ENCODE measurements around the gene LBH. TPM values are rescaled to one million over a fixed set of nuclear protein-coding genes. Genes with fewer than 3 reads are reported as not detected.

The LBH gene
- total RNA-seq, 1 donor from 2014 or later, result 116 TPM

DNA sequence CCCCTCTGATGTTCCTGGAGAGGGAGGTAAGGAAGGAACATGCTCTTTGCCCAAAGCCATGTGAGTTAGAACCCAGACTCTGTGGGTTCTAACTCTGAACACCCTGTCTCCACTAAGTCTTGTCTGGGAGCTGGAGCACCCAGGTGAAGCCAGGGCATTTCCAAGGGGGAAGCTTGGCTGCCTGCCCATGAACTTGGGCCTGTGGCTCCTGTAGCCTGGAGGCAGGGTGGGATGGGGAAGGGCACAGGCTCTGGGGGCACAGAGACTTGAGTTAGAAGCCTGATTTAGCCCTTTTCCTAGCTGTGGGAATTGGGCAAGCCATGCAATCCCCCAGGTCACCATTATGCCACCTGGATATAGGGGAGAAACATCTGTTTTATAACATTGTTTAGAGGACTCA is 65.2 kb downstream of the LBH start:
- intact Hi-C loops (cut with DNase I), result no loop called here
- H3K4me3 ChIP-seq, result no peak overlapping the region
- no peak for DNase-seq (ENCODE audit: low spot score in 2 of 2)
- TF ChIP-seq, protein P1, sequence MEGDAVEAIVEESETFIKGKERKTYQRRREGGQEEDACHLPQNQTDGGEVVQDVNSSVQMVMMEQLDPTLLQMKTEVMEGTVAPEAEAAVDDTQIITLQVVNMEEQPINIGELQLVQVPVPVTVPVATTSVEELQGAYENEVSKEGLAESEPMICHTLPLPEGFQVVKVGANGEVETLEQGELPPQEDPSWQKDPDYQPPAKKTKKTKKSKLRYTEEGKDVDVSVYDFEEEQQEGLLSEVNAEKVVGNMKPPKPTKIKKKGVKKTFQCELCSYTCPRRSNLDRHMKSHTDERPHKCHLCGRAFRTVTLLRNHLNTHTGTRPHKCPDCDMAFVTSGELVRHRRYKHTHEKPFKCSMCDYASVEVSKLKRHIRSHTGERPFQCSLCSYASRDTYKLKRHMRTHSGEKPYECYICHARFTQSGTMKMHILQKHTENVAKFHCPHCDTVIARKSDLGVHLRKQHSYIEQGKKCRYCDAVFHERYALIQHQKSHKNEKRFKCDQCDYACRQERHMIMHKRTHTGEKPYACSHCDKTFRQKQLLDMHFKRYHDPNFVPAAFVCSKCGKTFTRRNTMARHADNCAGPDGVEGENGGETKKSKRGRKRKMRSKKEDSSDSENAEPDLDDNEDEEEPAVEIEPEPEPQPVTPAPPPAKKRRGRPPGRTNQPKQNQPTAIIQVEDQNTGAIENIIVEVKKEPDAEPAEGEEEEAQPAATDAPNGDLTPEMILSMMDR (IDR thresholded peaks at IDR 0.05), result no peak
- no peaks in the 10 kb centered on the region for H3K36me3 ChIP-seq
- H3K9me3 ChIP-seq, result no peaks in the 10 kb centered on the region
- H3K27ac ChIP-seq, result no peak overlapping the region
- no peaks in the 10 kb centered on the region for H3K27me3 ChIP-seq
- H3K4me1 ChIP-seq, result peaks cover 4 to 13% of the 10 kb centered on the region in 2 donors

DNA sequence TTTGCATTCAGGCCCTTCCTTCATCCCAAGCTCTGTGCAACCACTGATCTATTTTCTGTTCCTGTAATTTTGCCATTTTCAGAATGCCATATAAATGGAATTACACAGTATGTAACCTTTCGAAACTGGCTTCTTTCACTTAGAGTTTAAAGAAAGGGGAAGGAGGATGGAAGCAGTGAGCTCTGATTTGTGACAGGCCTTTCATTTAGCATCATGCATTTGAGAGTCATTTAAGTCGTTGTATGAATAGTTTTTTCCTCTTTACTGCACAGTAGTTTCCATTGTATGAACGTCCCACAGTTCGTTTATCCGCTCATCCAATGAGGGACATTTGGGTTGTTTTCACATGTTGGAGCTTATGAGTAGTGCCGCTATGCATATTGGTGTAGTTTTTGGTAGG is 67.0 kb downstream of the LBH start:
- no peak overlapping the region for H3K27ac ChIP-seq
- no peaks in the 10 kb centered on the region for H3K27me3 ChIP-seq
- H3K4me3 ChIP-seq, result no peak overlapping the region
- no peaks in the 10 kb centered on the region for H3K9me3 ChIP-seq
- DNase-seq (ENCODE audit: low spot score in 2 of 2), result no peak
- TF ChIP-seq, protein P1 (IDR thresholded peaks at IDR 0.05), result no peak
- H3K36me3 ChIP-seq, result no peaks in the 10 kb centered on the region
- intact Hi-C loops (cut with DNase I), result no loop called here
- H3K4me1 ChIP-seq, result peaks cover 4 to 13% of the 10 kb centered on the region in 2 donors

DNA sequence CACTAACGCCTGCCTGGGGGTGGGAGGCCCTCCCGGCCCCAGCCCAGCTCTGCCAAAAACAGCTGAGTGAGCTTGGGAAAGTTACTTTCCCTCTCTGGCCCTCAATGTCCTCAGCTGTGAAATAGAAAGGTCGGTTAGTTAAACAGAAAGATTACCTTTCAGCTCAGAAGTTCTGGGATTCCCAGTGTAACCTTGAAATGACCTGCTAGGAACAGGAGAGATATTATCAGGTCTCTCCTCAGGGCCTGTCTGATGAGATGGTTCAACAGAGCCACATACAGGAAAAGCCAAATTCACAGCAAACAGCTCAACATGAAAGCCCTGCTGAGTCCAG is 68.8 kb downstream of the LBH start:
- Histone ChIP-seq H3K36me3 (no peaks in the 10 kb centered on the region), H3K27me3 (no peaks in the 10 kb centered on the region), H3K9me3 (no peaks in the 10 kb centered on the region), H3K27ac (peak overlapping the region in 1 of 2 donors; percentile 46), H3K4me1 (peaks cover 4 to 13% of the 10 kb centered on the region in 2 donors), H3K4me3 (no peak overlapping the region)
- intact Hi-C loops (cut with DNase I), result no loop called here
- no peak for DNase-seq (ENCODE audit: low spot score in 2 of 2)
- TF ChIP-seq, protein P1 (IDR thresholded peaks at IDR 0.05), result no peak

DNA sequence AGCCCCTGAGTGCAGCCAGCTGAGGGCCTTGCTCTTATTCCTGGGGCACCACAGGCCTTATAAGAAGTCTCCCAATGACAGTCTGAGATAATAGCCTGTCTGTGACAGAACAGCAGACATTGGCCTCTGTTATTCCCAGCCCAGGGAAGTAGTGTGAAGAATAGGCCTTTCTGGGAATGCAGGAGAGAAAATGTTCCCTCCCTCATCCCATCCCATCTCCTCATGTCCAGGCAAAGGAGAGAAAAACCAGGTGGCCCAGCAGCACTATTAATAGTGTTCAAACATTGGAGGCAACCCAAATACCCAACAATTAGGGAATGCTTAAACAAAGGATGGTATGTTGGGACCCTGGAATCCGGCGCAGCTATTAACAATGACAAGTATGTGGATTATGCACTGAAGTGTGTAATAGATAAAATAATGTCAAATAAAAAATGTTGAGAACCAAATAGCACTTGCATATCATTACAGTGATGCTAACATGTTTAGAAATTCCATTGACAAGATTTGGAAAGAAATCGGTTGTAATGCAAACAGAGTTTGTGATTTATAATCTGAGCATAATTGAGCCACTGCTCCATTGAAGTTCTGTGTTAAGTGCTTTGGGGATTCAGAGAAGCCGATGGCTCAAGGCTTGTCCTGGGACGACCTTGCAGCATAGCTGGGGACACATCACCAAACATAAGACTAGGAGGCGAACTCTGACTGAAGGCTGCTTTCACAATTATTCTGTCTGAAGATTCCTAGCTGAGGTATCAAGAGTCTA is 69.3 kb downstream of the LBH start:
- Histone ChIP-seq H3K36me3 (no peaks in the 10 kb centered on the region), H3K4me3 (no peak overlapping the region), H3K4me1 (peaks cover 4 to 13% of the 10 kb centered on the region in 2 donors), H3K27me3 (no peaks in the 10 kb centered on the region), H3K27ac (peak overlapping the region in 1 of 2 donors; percentile 46), H3K9me3 (no peaks in the 10 kb centered on the region)
- DNase-seq (ENCODE audit: low spot score in 2 of 2), result no peak
- TF ChIP-seq, protein P1 (IDR thresholded peaks at IDR 0.05), result no peak
- intact Hi-C loops (cut with DNase I), result no loop called here

DNA sequence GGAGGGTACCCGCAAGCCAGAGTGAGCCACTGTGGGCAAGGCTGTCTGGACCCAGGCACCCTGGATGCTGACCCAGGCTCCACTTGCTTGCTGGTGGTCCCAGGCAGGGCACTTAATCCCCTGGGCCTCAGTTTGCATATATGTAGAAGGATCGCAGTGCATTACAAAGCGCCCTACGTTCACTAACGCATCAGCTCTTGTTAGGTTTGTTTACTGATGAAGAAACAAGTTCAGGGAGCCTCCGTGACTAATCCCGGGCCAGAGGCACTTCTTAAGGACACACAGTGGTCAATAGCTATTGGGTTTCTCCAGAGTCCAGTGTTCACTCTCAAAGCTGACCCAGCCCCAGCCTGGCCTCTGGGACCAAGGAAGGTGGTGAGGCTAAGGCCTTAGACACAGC is 70.2 kb downstream of the LBH start:
- no peak overlapping the region for H3K27ac ChIP-seq
- no peaks in the 10 kb centered on the region for H3K36me3 ChIP-seq

More for the DNA sequence above, 70.2 kb downstream of the LBH start:
- no peak overlapping the region for H3K4me3 ChIP-seq
- no peaks in the 10 kb centered on the region for H3K9me3 ChIP-seq
- TF ChIP-seq, protein P1 (IDR thresholded peaks at IDR 0.05), result no peak
- H3K27me3 ChIP-seq, result no peaks in the 10 kb centered on the region
- no peak for DNase-seq (ENCODE audit: low spot score in 2 of 2)
- intact Hi-C loops (cut with DNase I), result no loop called here
- peaks cover 4 to 13% of the 10 kb centered on the region in 2 donors for H3K4me1 ChIP-seq

Measured in ascending aorta (tissue), 2 donors.